Kidney epithelial cell (primary cell): Measurements from ENCODE around the gene GPR3. TPM values are rescaled to one million over a fixed set of nuclear protein-coding genes. Genes with fewer than 3 reads are reported as not detected.

Experiments used
- DNase-seq: peaks from one replicate; pipeline ENCODE4 v3.0.0-alpha.2; 2010; ENCODE audit warnings: low read depth
- H3K27me3 ChIP-seq: 2 replicates; pipeline ENCODE4 v1.6.0; 2011; ENCODE audit warnings: low read length; ENCODE audit not compliant: control insufficient read depth, insufficient read depth
- H3K36me3 ChIP-seq: 2 replicates; pipeline ENCODE4 v1.5.1; 2011; ENCODE audit warnings: low read length; ENCODE audit not compliant: control insufficient read depth, insufficient read depth
- H3K4me3 ChIP-seq: 2 replicates; pipeline ENCODE4 v1.5.1; 2011; ENCODE audit warnings: low read depth, mild to moderate bottlenecking, control low read depth, low read length
- total RNA-seq: library from RNA; depleted of rRNA; stranded (reverse); fragments of >200 nt; gene quantifications from 2 replicates; pipeline ENCODE4 v1.2.3, GENCODE V29; 2015
- TF ChIP-seq, protein P1 (sequence below): IDR thresholded peaks from 2 replicates; pipeline ENCODE4 v1.5.1; 2011; ENCODE audit warnings: mild to moderate bottlenecking, moderate library complexity, low read length, control low read depth, inconsistent platforms; ENCODE audit not compliant: insufficient read depth, poor library complexity, severe bottlenecking

The GPR3 gene
- total RNA-seq, 1 donor from 2014 or later, result 1.6 TPM

DNA sequence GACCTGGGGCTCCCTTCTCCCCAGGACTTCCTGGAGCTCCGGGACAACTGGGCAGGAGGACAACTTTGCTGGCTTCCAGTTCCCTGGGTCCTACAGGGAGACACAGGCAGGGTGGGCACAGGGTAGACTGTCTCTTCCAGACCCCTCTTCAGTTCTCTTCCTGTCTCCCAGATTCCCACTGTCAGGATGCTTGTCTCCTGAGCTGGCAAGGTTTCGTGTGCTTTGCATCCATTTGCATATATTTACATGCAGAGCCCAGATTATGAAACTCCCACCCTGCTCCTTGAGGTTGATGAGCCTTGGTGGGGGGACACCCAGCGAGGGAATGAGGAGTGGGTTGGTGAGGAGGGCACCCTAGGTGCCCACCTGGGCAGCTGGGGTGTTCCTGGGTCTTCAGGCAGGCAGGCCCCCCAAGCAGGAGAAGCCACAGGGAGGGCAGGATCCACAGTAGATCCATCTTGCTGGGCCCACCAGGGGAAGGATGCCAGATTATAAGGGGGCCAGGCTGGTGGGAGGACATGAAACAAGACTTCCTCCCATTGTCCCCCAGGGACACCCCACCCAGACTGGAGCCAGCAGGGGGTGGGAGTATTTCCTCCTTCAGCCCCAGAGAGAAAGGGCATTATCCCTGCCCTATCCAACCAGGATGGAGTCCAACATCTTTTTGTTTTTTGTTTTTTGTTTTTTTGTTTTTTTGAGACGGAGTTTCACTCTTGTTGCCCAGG, 17.9 kb upstream of the GPR3 start, which contains the start of gene FCN3:
Gene FCN3, minus strand, starts transcription at position 463 of the 725 bp plus-strand sequence. Its CDS starts 6 bp downstream, at position 457.
- no peaks in the 10 kb centered on the region for H3K36me3 ChIP-seq
- DNase-seq, result no peak
- no peaks in the 10 kb centered on the region for H3K27me3 ChIP-seq
- H3K4me3 ChIP-seq, result no peak within 1 kb of the TSS
- TF ChIP-seq, protein P1, sequence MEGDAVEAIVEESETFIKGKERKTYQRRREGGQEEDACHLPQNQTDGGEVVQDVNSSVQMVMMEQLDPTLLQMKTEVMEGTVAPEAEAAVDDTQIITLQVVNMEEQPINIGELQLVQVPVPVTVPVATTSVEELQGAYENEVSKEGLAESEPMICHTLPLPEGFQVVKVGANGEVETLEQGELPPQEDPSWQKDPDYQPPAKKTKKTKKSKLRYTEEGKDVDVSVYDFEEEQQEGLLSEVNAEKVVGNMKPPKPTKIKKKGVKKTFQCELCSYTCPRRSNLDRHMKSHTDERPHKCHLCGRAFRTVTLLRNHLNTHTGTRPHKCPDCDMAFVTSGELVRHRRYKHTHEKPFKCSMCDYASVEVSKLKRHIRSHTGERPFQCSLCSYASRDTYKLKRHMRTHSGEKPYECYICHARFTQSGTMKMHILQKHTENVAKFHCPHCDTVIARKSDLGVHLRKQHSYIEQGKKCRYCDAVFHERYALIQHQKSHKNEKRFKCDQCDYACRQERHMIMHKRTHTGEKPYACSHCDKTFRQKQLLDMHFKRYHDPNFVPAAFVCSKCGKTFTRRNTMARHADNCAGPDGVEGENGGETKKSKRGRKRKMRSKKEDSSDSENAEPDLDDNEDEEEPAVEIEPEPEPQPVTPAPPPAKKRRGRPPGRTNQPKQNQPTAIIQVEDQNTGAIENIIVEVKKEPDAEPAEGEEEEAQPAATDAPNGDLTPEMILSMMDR, result no peak

DNA sequence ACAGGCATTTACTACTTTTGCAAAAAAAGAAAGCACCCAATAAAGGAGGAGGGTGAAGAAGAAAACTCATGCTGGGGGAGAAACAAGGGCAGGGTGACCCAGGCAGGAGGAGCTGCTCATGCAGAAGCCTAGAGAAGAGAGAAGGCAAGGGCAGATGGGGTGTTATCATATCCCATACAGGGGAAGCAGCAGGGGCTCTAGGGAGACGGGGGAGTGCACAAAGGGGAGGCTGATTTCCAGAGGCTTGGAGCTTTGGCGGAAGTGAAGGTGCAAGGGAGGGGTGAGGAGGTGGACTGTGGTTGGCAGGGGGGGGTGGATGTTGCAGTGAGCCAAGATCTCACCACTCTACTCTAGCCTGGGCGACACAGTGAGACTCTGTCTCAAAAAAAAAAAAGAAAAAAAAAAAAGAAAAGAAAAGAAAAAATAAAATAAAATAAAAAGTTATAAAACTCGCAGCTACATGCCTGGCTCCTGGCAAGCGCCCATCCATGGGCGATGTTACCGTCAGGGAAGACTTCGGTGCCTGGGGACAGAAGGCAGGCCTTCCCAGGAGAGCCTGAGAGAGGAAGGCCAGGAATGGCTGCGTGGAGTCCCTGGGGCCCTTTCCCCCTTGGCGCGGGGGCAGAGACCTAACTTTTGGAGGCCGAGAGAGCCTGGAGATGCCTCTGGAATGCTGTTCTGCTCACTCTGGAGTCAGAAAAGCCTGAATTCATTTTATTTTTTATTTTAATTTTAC, 14.5 kb upstream of the GPR3 start:
- H3K4me3 ChIP-seq, result no peak overlapping the region

DNA sequence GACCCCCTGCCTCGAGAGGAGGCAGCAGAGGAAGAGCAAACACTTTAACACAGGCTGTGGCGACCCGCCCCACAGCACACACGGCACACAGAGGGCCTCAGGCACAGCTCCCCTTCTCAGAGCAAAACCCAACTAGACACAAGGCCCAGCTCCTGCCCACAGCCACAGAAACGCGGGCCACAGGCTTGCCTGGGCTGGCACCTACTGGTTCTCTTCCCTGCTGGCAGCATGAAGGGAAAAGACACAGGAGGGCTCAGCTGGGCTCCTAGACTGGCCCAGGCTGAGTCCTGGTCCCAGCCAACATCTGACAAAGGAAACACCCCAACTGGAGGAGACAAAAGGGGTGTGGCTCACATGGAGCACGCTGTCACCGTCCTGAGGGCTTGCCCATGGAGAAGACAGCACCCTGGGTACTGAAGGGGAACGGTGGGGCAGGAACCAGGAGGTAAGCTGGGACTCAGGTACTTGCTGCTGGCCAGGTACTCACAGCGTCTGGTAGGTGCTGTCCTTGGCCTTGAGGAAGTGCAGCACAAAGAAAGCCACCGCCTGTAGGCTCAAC, 12.8 kb upstream of the GPR3 start:
- TF ChIP-seq, protein P1, result no peak
- Histone ChIP-seq H3K36me3 (no peaks in the 10 kb centered on the region), H3K27me3 (peaks cover 18% of the 10 kb centered on the region), H3K4me3 (no peak overlapping the region)
- no peak for DNase-seq

More for the DNA sequence above, 14.5 kb upstream of the GPR3 start:
- TF ChIP-seq, protein P1, result no peak
- Histone ChIP-seq H3K27me3 (peaks cover 14% of the 10 kb centered on the region), H3K36me3 (no peaks in the 10 kb centered on the region)
- no peak for DNase-seq

DNA sequence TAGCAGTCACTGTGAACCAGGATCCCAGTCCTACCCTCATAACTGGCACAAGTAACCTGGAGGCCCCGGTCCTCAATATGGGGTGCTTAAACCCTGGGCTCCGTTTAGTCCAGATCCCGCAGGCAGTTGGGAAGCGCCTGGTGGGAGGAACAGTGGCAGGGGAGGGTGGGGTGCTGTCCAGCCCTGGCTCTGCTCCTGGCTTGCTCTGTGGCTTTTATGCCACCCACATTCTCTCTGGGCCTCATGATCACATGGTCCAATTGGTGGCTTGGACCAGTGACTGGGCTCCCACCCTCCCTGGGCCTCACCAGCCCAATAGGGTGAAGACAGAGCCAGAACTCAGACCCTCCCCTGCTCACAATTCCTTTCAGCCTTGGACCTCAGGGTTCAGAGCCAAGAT, 12.2 kb upstream of the GPR3 start:
- Histone ChIP-seq H3K36me3 (no peaks in the 10 kb centered on the region), H3K4me3 (no peak overlapping the region), H3K27me3 (peaks cover 18% of the 10 kb centered on the region)
- no peak for DNase-seq
- TF ChIP-seq, protein P1, result no peak

DNA sequence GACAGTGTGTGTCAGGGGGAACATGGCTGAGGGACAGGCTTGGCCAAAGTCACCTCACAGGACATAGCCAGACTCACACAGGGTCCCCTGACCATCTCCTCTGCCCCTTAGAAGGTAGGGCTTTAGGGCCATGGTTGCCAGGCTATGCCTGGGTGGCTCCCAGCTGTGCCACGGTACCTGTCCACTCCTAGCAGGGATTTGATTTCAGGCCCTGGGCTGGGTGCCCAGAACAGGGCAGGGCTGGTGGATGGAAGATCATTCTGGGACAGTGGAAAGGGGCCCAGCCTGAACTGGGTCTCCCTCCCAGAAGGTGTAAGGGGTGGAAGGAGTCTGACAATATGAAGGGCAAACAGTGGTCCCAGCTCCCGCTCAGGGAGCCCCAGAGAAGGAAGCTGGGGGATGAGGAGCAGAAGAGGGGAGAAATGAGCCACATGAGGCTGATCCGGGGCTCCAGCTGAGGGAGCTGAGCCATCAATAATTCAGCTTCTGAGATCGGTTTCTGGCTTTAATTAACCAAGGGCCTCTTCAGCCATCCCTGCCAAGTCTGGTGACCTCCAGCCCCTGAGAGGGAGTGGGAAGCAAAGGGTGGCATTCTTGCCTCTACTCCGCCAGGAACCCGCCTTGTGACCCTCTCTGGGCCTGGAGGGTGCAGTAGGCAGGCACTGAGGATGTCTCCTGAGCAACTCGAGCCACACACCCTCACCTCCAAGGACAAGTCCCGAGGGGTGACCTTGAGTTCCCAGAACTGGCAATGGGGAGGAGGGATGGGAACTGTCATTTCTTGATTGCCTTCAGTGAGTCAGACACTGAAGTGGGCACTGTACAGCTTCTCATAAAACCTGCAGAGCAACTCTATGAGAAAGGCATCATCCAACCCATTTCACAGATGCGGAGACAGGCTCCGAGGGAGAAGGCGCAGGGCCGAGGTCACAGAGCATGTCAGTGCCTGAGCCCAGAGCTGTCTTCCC, 11.4 kb upstream of the GPR3 start:
- no peak for DNase-seq
- peaks cover 18% of the 10 kb centered on the region for H3K27me3 ChIP-seq
- H3K36me3 ChIP-seq, result no peaks in the 10 kb centered on the region
- TF ChIP-seq, protein P1, result no peak
- H3K4me3 ChIP-seq, result no peak overlapping the region
